Small intestine (tissue), 7 donors: Measurements from ENCODE around the gene CAMK2N1. TPM values are rescaled to one million over a fixed set of nuclear protein-coding genes. Genes with fewer than 3 reads are reported as not detected.

Experiments used
- DNase-seq, 2 donors: peaks; one replicate each; pipeline versions ENCODE4 v3.0.0 to v3.0.0-alpha.2; 2013
- FAIRE-seq: peaks from 2 replicates; lab custom pipeline; 2012; peaks lifted over from hg19 to GRCh38; lab: Jason Lieb, UNC
- H3K27ac ChIP-seq, 3 donors: one replicate each; pipeline ENCODE4 v1.5.1; 2013; ENCODE audit warnings: low read length in 2 of 3, mild to moderate bottlenecking in 2 of 3, control low read depth in 1 of 3, inconsistent platforms in 1 of 3, low read depth in 1 of 3, moderate library complexity in 1 of 3
- H3K27me3 ChIP-seq, 3 donors: one replicate each; pipeline ENCODE4 v1.6.1; 2013; ENCODE audit warnings: low read length in 3 of 3, inconsistent platforms in 1 of 3; ENCODE audit not compliant: control insufficient read depth in 3 of 3, insufficient read depth in 3 of 3
- H3K36me3 ChIP-seq, 3 donors: one replicate each; pipeline ENCODE4 v1.6.1; 2013; ENCODE audit warnings: low read length in 3 of 3, inconsistent platforms in 1 of 3, low read depth in 1 of 3, mild to moderate bottlenecking in 1 of 3, moderate library complexity in 1 of 3; ENCODE audit not compliant: control insufficient read depth in 3 of 3, insufficient read depth in 2 of 3
- H3K4me1 ChIP-seq, 3 donors: one replicate each; pipeline ENCODE4 v1.6.1; 2013; ENCODE audit warnings: low read length in 2 of 3, inconsistent platforms in 1 of 3, low read depth in 1 of 3, mild to moderate bottlenecking in 1 of 3, moderate library complexity in 1 of 3; ENCODE audit not compliant: control insufficient read depth in 3 of 3, insufficient read depth in 2 of 3
- H3K4me3 ChIP-seq, 3 donors: one replicate each; pipeline ENCODE4 v1.5.1; 2013; ENCODE audit warnings: low read length in 3 of 3, control low read depth in 1 of 3, inconsistent platforms in 1 of 3, low read depth in 1 of 3, mild to moderate bottlenecking in 1 of 3, moderate library complexity in 1 of 3
- H3K9me3 ChIP-seq, 2 donors: one replicate each; pipeline ENCODE4 v1.6.1; 2013; ENCODE audit warnings: low read depth in 1 of 2, low read length in 1 of 2; ENCODE audit not compliant: control insufficient read depth in 2 of 2, insufficient read depth in 1 of 2
- WGBS, 3 donors: extraction: QIAGEN DNeasy Blood & Tissue Kit; methylation state at CpG; one replicate each; pipeline ENCODE4 v1.1.7; 2013; 5-methylcytosine and 5-hydroxymethylcytosine counted together
- polyA plus RNA-seq, 4 donors: library from polyadenylated mRNA; stranded (reverse) in 3 of 4; unstranded in 1 of 4; fragments of 200-250 nt in 3 of 4; fragments of 120-200 nt in 1 of 4; gene quantifications; one replicate each; pipeline versions ENCODE4 v1.2.1 to v1.2.3, GENCODE V29; 2013
- donor health status: healthy with polysubstance abuse.
- donor health status: control.
- donor health status: control.
- donor health status: Bipolar disorder and iron deficiency.
- donor health status: healthy.

Gene CAMK2N1
- polyA plus RNA-seq, 4 donors = 27.0 to 260 (median 123) TPM

DNA sequence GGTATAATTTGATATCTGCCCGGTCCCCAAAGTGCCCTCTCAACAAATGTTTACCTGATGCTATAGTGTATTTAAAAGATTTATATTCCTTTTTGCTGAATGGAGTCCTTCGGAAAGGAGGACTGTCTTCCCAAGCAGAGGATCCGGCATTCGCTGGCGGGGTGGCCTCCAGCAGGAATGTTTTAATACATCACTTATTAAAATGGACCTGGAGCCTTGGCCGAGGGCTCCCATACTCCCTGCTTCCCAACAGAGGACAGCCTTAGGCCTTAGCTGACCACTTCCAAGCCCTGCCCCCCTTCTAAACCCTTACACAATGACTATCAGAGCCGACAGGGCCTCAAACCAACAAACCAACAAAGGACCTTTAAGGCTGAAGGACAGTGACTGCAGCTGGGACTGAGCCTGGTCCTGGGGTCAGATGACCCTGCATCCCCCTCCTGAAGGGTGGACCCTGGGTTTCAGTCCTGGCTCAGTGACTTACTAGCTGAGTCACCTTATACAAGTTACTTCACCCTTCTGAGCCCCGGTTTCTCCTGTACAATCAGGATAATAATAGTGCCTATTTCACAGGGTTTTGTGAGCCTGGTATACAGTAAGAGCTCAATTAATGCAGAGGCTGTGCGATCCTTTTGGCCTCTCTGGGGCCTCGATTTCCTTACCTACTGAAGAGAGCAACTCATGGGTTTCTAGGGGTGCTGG is 5.6 kb downstream of the CAMK2N1 start:
- Histone ChIP-seq H3K4me1 (peaks cover 14 to 68% (median 24%) of the 10 kb centered on the region in 3 donors), H3K36me3 (peaks cover 0 to 10% (median 0%) of the 10 kb centered on the region in 3 donors), H3K27me3 (peaks cover 0 to 16% (median 0%) of the 10 kb centered on the region in 3 donors), H3K9me3 (no peaks in the 10 kb centered on the region), H3K4me3 (peak overlapping the region in 2 of 3 donors; percentile 3 to 37), H3K27ac (peak overlapping the region; percentile 43 to 96 (median 93))
- 13 to 61% (median 29%) methylated on average over 10 of the region's 10 CpGs for WGBS, 3 donors
- FAIRE-seq = no peak
- DNase-seq = peak; percentile 84 to 88

GRCh38 chr1:20479840-20480239 is 6.2 kb downstream of the CAMK2N1 start:
- H3K36me3 ChIP-seq = peaks cover 0 to 10% (median 0%) of the 10 kb centered on the region in 3 donors
- no peaks in the 10 kb centered on the region for H3K9me3 ChIP-seq
- peaks cover 0 to 16% (median 0%) of the 10 kb centered on the region in 3 donors for H3K27me3 ChIP-seq
- peak overlapping the region in 2 of 3 donors; percentile 3 to 37 for H3K4me3 ChIP-seq
- DNase-seq (no peak), FAIRE-seq (no peak)
- 20 to 61% (median 43%) methylated on average over 4 of the region's 4 CpGs for WGBS, 3 donors
- peak overlapping the region; percentile 21 to 96 (median 93) for H3K27ac ChIP-seq
- H3K4me1 ChIP-seq = peaks cover 14 to 73% (median 26%) of the 10 kb centered on the region in 3 donors

DNA sequence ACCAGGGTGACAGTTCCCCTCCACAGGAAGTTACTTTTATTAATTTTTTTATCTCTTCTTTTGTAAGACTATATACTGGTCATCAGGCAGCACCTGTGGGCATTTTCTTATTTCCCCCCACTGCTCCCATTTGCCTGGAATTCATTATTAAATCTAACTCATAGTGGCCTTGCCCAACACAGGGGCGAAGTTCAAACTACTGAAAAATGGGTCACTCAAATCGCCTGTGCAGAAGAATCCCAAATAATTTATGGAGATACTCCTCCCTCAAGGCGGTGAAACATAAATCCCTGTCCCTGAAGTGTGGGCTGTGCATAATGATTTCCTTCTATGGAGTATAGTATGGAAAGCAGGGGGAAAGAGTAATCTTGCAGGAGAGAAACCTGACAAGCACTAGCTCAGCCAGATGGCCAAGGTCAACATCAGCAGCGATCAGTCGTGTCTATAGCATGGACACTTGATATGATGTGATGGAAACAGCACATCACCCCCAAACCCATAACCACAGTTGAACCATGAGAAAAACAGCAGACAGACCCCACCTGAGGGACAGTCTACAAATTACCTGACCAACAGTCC is 7.9 kb downstream of the CAMK2N1 start:
- WGBS, 3 donors = 40 to 54% (median 49%) methylated on average over 5 of the region's 5 CpGs
- no peaks in the 10 kb centered on the region for H3K9me3 ChIP-seq
- peaks cover 14 to 90% (median 27%) of the 10 kb centered on the region in 3 donors for H3K4me1 ChIP-seq
- peak in 1 of 2 donors; percentile 36 for DNase-seq
- H3K4me3 ChIP-seq = no peak overlapping the region
- peak overlapping the region in 1 of 3 donors; percentile 96 for H3K27ac ChIP-seq
- peaks cover 0 to 13% (median 0%) of the 10 kb centered on the region in 3 donors for H3K27me3 ChIP-seq
- peaks cover 0 to 5% (median 0%) of the 10 kb centered on the region in 3 donors for H3K36me3 ChIP-seq
- FAIRE-seq = no peak

DNA sequence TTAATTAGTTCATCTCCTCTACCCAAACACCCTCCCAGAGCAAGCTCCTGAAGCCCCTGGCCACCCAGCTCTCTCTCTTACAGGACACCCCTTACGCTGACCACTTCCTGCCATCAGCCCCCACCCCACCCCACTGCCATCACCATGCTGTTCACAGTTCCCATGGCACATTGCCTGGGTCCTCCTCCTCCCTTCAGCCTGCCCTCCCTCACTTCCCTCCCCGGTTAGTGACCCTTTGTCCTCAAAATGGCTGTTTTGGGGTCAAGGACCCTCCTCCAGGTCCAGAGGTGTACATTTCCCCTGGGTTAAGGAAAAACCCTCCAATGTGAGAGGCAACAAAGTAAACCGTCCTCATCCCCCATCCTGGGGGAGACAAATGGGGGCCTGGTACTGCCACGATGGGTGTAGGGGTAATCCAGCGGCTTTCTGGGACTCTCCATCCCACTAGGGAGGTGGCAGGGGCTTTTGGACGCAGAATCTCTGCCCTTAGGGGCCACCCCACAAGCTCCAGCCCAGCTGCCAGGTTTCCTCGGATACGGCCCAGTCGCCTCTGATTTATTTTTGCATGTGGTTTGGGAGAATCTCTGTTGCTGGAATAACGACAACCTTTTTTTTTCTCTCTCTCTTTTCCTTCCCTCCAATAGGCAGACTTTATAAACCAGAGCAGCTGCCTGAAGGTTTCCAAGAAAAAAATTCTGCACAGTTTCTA is 8.5 kb downstream of the CAMK2N1 start:
- Histone ChIP-seq H3K4me1 (peaks cover 14 to 95% (median 27%) of the 10 kb centered on the region in 3 donors), H3K36me3 (peaks cover 0 to 5% (median 0%) of the 10 kb centered on the region in 3 donors), H3K27me3 (peaks cover 0 to 13% (median 0%) of the 10 kb centered on the region in 3 donors), H3K4me3 (no peak overlapping the region), H3K27ac (peak overlapping the region in 1 of 3 donors; percentile 96), H3K9me3 (no peaks in the 10 kb centered on the region)
- FAIRE-seq (no peak), DNase-seq (peak in 1 of 2 donors; percentile 36)
- 40 to 43% (median 40%) methylated on average over 10 of the region's 10 CpGs for WGBS, 3 donors

GRCh38 chr1:20476265-20477038 is 9.6 kb downstream of the CAMK2N1 start:
- H3K4me3 ChIP-seq = peak overlapping the region in 2 of 3 donors; percentile 43 to 45
- peak overlapping the region; percentile 81 to 96 (median 91) for H3K27ac ChIP-seq
- no peaks in the 10 kb centered on the region for H3K9me3 ChIP-seq
- peaks cover 11 to 85% (median 22%) of the 10 kb centered on the region in 3 donors for H3K4me1 ChIP-seq
- DNase-seq = peak; percentile 98
- FAIRE-seq = no peak
- peaks cover 0 to 9% (median 0%) of the 10 kb centered on the region in 3 donors for H3K27me3 ChIP-seq
- WGBS, 3 donors = 3 to 10% (median 5%) methylated on average over 32 to 33 of the region's 33 CpGs
- H3K36me3 ChIP-seq = no peaks in the 10 kb centered on the region

GRCh38 chr1:20474996-20475395 is 11.0 kb downstream of the CAMK2N1 start:
- FAIRE-seq (no peak), DNase-seq (no peak)
- Histone ChIP-seq H3K4me3 (no peak overlapping the region), H3K9me3 (no peaks in the 10 kb centered on the region), H3K4me1 (peaks cover 11 to 72% (median 22%) of the 10 kb centered on the region in 3 donors), H3K27me3 (peaks cover 0 to 9% (median 0%) of the 10 kb centered on the region in 3 donors), H3K27ac (peak overlapping the region in 1 of 3 donors; percentile 96), H3K36me3 (no peaks in the 10 kb centered on the region)
- 31 to 51% (median 32%) methylated on average over 7 of the region's 7 CpGs for WGBS, 3 donors

- FAIRE-seq (no peak), DNase-seq (peak in 1 of 2 donors; percentile 65)
- no peak overlapping the region for H3K4me3 ChIP-seq
- 62 to 73% (median 67%) methylated on average over 2 of the region's 2 CpGs for WGBS, 3 donors
- H3K4me1 ChIP-seq = peaks cover 11 to 66% (median 22%) of the 10 kb centered on the region in 3 donors
- no peaks in the 10 kb centered on the region for H3K9me3 ChIP-seq
- peaks cover 0 to 9% (median 0%) of the 10 kb centered on the region in 3 donors for H3K27me3 ChIP-seq
- H3K27ac ChIP-seq = peak overlapping the region in 1 of 3 donors; percentile 96
- H3K36me3 ChIP-seq = no peaks in the 10 kb centered on the region
These were observed 11.6 kb downstream of the CAMK2N1 start for GRCh38 chr1:20474333-20474975.
